SU-DHL-6 (cell line): ENCODE measurements around the gene HEATR1.

ENCODE experiments used
- CTCF ChIP-seq: fragments of 200-600 bp; sonication (generic); IDR thresholded peaks from one replicate; pipeline ENCODE4 v1.5.1; 2017; ENCODE audit warnings: antibody characterized with exemption, mild to moderate bottlenecking, low read length, moderate library complexity; ENCODE audit not compliant: insufficient read depth, poor library complexity, severe bottlenecking
- EZH2phosphoT487 ChIP-seq: fragments of 200-600 bp; sonication (generic), shearing (Covaris generic); conservative IDR thresholded peaks from 2 replicates; pipeline ENCODE4 v1.6.1; 2018; ENCODE audit warnings: mild to moderate bottlenecking, antibody characterized with exemption, low read length, moderate library complexity, mixed read lengths

GRCh38 chr1:236552901-236553300, 51.4 kb downstream of the HEATR1 start:
- TF ChIP-seq CTCF, result no peak
- no peak for TF ChIP-seq EZH2phosphoT487
